GM23338 (cell line): ENCODE results near the gene CSNK2B. TPM values are rescaled to one million over a fixed set of nuclear protein-coding genes. Genes with fewer than 3 reads are reported as not detected.

Source experiments
- ATAC-seq: fragments of 200-7000 bp; cut with Tn5 transposase; 3 replicates; pipeline ENCODE4 v1.9.1; 2020
- DNase-seq: peaks from one replicate; pipeline ENCODE4 v3.0.0-alpha.2; 2015; ENCODE audit warnings: low spot score
- H2AFZ ChIP-seq: fragments of 200-600 bp; sonication (generic); 2 replicates; pipeline ENCODE4 v1.8.0; 2016; ENCODE audit warnings: antibody characterized with exemption, mild to moderate bottlenecking, moderate library complexity
- H3F3A ChIP-seq: fragments of 200-600 bp; sonication (generic); replicated peaks from 2 replicates; pipeline ENCODE4 v1.8.0; 2017; ENCODE audit warnings: antibody characterized with exemption, mixed run types, low read depth
- H3K27ac ChIP-seq: fragments of 200-600 bp; sonication (generic); 2 replicates; pipeline ENCODE4 v1.6.1; 2016; ENCODE audit warnings: low read depth
- H3K27me3 ChIP-seq: fragments of 200-600 bp; sonication (generic); 2 replicates; pipeline ENCODE4 v1.8.0; 2016; ENCODE audit warnings: mild to moderate bottlenecking, mixed run types, moderate library complexity; ENCODE audit not compliant: insufficient read depth
- H3K36me3 ChIP-seq: fragments of 200-600 bp; sonication (generic); 2 replicates; pipeline ENCODE4 v1.8.0; 2016; ENCODE audit warnings: mild to moderate bottlenecking; ENCODE audit not compliant: insufficient read depth
- H3K4me1 ChIP-seq: fragments of 200-600 bp; sonication (generic); 2 replicates; pipeline ENCODE4 v1.8.0; 2016; ENCODE audit warnings: mild to moderate bottlenecking, moderate library complexity; ENCODE audit not compliant: insufficient read depth
- H3K4me2 ChIP-seq: fragments of 200-600 bp; sonication (generic); 2 replicates; pipeline ENCODE4 v1.7.1; 2017; ENCODE audit warnings: mixed run types
- H3K4me3 ChIP-seq: fragments of 200-600 bp; sonication (generic); 2 replicates; pipeline ENCODE4 v1.6.1; 2016; ENCODE audit warnings: mixed run types
- H3K79me2 ChIP-seq: fragments of 200-600 bp; sonication (generic); replicated peaks from 2 replicates; pipeline ENCODE4 v1.8.0; 2017; ENCODE audit warnings: mild to moderate bottlenecking; ENCODE audit not compliant: insufficient read depth
- H3K9me2 ChIP-seq: fragments of 200-600 bp; sonication (generic); 2 replicates; pipeline ENCODE4 v1.8.0; 2017; ENCODE audit not compliant: insufficient read depth
- H4K20me1 ChIP-seq: fragments of 200-600 bp; sonication (generic); replicated peaks from 2 replicates; pipeline ENCODE4 v1.8.0; 2017; ENCODE audit warnings: mild to moderate bottlenecking; ENCODE audit not compliant: insufficient read depth
- H3K27ac Mint-ChIP-seq: 2 replicates; pipeline ENCODE4 v1.8.0; 2020; ENCODE audit warnings: inconsistent platforms, mild to moderate bottlenecking, moderate library complexity, mixed read lengths
- H3K27me3 Mint-ChIP-seq: 3 replicates; pipeline ENCODE4 v1.8.0; 2022; ENCODE audit warnings: low read depth, mild to moderate bottlenecking, moderate library complexity, mixed read lengths, inconsistent platforms; ENCODE audit not compliant: insufficient read depth, poor library complexity
- H3K36me3 Mint-ChIP-seq: 3 replicates; pipeline ENCODE4 v1.8.0; 2021; ENCODE audit warnings: low read depth, mild to moderate bottlenecking, inconsistent platforms, moderate library complexity, mixed read lengths
- H3K4me1 Mint-ChIP-seq: 3 replicates; pipeline ENCODE4 v1.8.0; 2020; ENCODE audit warnings: mild to moderate bottlenecking, inconsistent platforms, mixed read lengths
- H3K4me3 Mint-ChIP-seq: 3 replicates; pipeline ENCODE4 v1.8.0; 2021; ENCODE audit warnings: moderate library complexity, mild to moderate bottlenecking, inconsistent platforms, mixed read lengths
- H3K9me3 Mint-ChIP-seq: 3 replicates; pipeline ENCODE4 v1.8.0; 2020; ENCODE audit warnings: moderate library complexity, mild to moderate bottlenecking, inconsistent platforms, mixed read lengths
- CREB1 ChIP-seq: fragments of 250-450 bp; sonication (Bioruptor Pico); IDR thresholded peaks from 2 replicates; pipeline ENCODE4 v1.5.0; 2020; ENCODE audit warnings: low read depth, mild to moderate bottlenecking, moderate library complexity
- ETS1 ChIP-seq: IDR thresholded peaks from 2 replicates; pipeline ENCODE4 v1.6.1; 2016; ENCODE audit warnings: antibody characterized with exemption
- EZH2 ChIP-seq: fragments of 200-600 bp; sonication (generic); IDR thresholded peaks from one replicate; pipeline ENCODE4 v1.8.0; 2017; ENCODE audit warnings: antibody characterized with exemption, mild to moderate bottlenecking, low read depth; ENCODE audit not compliant: unreplicated experiment
- POLR2AphosphoS5 ChIP-seq: IDR thresholded peaks from 2 replicates; pipeline ENCODE4 v1.6.1; 2016; ENCODE audit warnings: antibody characterized with exemption, low read depth
- polyA plus RNA-seq: library from polyadenylated mRNA; unstranded; fragments of >200 nt; fragmentation: Nextera tagmentation; extraction: Ambion mirVana; gene quantifications from 2 replicates; pipeline ENCODE4 v1.2.1, GENCODE V29; 2016
- total RNA-seq: library from RNA; depleted of rRNA; stranded (reverse); fragments of >200 nt; shearing (Covaris generic); gene quantifications from 2 replicates; pipeline ENCODE4 v1.2.3, GENCODE V29; 2014
- TF ChIP-seq, protein P1 (sequence below), 2 experiments: fragments of 200-600 bp in 1 of 2; sonication (generic) in 1 of 2; conservative IDR thresholded peaks; 2 replicates each; pipeline versions ENCODE4 v1.5.1 to v1.6.1; 2016 to 2017; ENCODE audit warnings: antibody characterized with exemption in 2 of 2, low read depth in 2 of 2, mild to moderate bottlenecking in 2 of 2, moderate library complexity in 1 of 2
- TF ChIP-seq, protein P2 (sequence below): fragments of 250-450 bp; sonication (Bioruptor Pico); IDR thresholded peaks from 2 replicates; pipeline ENCODE4 v1.5.0; 2020; ENCODE audit warnings: mild to moderate bottlenecking, moderate library complexity

CSNK2B gene
- total and polyA plus RNA-seq, 2 experiments from 2014 or later = 260 to 271 TPM

DNA sequence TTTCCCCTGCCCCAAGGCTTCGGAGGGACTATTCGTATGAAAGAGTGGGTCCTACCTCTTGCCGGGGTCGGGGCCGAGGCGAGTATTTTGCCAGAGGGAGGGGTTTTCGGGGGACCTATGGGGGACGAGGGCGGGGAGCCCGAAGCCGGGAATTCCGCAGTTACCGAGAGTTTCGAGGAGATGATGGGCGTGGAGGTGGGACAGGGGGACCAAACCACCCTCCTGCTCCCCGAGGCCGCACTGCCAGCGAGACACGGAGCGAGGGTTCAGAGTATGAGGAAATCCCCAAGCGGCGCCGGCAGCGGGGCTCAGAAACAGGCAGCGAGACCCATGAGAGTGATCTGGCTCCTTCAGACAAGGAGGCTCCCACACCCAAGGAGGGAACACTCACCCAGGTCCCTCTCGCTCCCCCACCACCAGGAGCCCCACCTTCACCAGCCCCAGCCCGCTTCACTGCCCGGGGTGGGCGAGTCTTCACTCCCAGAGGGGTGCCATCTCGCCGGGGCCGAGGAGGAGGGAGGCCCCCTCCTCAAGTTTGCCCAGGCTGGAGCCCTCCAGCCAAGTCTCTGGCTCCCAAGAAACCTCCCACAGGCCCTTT, 34.1 kb upstream of the CSNK2B start:
- Mint-ChIP-seq H3K27me3 (peaks cover 3% of the 10 kb centered on the region), H3K4me3 (no peak overlapping the region), H3K27ac (no peak overlapping the region), H3K4me1 (no peaks in the 10 kb centered on the region), H3K9me3 (no peaks in the 10 kb centered on the region; the same call in 2 of the 3 replicates), H3K36me3 (peaks cover 99% of the 10 kb centered on the region)
- no peak overlapping the region for H3K4me3 ChIP-seq
- ATAC-seq (peak; percentile 10), DNase-seq (no peak)
- no peak overlapping the region for H3K4me2 ChIP-seq
- TF ChIP-seq, protein P1, sequence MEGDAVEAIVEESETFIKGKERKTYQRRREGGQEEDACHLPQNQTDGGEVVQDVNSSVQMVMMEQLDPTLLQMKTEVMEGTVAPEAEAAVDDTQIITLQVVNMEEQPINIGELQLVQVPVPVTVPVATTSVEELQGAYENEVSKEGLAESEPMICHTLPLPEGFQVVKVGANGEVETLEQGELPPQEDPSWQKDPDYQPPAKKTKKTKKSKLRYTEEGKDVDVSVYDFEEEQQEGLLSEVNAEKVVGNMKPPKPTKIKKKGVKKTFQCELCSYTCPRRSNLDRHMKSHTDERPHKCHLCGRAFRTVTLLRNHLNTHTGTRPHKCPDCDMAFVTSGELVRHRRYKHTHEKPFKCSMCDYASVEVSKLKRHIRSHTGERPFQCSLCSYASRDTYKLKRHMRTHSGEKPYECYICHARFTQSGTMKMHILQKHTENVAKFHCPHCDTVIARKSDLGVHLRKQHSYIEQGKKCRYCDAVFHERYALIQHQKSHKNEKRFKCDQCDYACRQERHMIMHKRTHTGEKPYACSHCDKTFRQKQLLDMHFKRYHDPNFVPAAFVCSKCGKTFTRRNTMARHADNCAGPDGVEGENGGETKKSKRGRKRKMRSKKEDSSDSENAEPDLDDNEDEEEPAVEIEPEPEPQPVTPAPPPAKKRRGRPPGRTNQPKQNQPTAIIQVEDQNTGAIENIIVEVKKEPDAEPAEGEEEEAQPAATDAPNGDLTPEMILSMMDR (conservative IDR thresholded peaks at IDR 0.05; ENCODE audit: low read depth in 2 of 2) = no peak
- TF ChIP-seq EZH2 = no peak
- no peak for TF ChIP-seq CREB1
- TF ChIP-seq ETS1 = no peak
- no peaks in the 10 kb centered on the region for H3K27me3 ChIP-seq
- H4K20me1 ChIP-seq = peaks cover 51% of the 10 kb centered on the region
- no peak overlapping the region for H3K27ac ChIP-seq
- H2AFZ ChIP-seq = no peak overlapping the region
- peaks cover 67% of the 10 kb centered on the region for H3F3A ChIP-seq
- no peaks in the 10 kb centered on the region for H3K4me1 ChIP-seq
- H3K9me2 ChIP-seq = no peaks in the 10 kb centered on the region
- peaks cover 78% of the 10 kb centered on the region for H3K36me3 ChIP-seq
- peaks cover 26% of the 10 kb centered on the region for H3K79me2 ChIP-seq

DNA sequence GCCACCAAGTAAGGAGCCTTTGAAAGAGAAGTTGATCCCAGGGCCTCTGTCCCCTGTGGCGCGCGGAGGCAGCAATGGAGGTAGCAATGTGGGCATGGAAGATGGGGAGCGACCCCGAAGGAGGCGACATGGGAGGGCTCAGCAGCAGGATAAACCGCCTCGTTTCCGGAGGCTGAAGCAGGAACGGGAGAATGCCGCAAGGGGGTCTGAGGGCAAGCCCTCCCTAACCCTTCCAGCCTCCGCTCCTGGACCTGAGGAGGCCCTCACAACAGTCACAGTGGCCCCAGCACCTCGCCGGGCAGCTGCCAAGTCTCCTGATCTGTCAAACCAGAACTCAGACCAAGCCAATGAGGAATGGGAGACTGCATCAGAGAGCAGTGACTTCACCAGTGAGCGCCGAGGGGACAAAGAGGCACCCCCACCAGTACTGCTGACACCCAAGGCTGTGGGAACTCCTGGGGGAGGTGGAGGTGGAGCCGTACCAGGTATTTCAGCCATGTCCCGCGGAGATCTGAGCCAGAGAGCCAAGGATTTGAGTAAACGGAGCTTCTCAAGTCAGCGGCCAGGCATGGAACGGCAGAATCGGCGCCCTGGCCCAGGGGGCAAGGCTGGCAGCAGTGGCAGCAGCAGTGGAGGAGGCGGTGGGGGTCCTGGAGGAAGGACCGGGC, 33.5 kb upstream of the CSNK2B start:
- TF ChIP-seq POLR2AphosphoS5 = peak; percentile 48; the same call in 1 of the 2 replicates
- TF ChIP-seq, protein P1 (conservative IDR thresholded peaks at IDR 0.05; ENCODE audit: low read depth in 2 of 2) = no peak
- TF ChIP-seq CREB1 = no peak
- no peak for TF ChIP-seq ETS1
- no peak for TF ChIP-seq EZH2
- TF ChIP-seq, protein P2, sequence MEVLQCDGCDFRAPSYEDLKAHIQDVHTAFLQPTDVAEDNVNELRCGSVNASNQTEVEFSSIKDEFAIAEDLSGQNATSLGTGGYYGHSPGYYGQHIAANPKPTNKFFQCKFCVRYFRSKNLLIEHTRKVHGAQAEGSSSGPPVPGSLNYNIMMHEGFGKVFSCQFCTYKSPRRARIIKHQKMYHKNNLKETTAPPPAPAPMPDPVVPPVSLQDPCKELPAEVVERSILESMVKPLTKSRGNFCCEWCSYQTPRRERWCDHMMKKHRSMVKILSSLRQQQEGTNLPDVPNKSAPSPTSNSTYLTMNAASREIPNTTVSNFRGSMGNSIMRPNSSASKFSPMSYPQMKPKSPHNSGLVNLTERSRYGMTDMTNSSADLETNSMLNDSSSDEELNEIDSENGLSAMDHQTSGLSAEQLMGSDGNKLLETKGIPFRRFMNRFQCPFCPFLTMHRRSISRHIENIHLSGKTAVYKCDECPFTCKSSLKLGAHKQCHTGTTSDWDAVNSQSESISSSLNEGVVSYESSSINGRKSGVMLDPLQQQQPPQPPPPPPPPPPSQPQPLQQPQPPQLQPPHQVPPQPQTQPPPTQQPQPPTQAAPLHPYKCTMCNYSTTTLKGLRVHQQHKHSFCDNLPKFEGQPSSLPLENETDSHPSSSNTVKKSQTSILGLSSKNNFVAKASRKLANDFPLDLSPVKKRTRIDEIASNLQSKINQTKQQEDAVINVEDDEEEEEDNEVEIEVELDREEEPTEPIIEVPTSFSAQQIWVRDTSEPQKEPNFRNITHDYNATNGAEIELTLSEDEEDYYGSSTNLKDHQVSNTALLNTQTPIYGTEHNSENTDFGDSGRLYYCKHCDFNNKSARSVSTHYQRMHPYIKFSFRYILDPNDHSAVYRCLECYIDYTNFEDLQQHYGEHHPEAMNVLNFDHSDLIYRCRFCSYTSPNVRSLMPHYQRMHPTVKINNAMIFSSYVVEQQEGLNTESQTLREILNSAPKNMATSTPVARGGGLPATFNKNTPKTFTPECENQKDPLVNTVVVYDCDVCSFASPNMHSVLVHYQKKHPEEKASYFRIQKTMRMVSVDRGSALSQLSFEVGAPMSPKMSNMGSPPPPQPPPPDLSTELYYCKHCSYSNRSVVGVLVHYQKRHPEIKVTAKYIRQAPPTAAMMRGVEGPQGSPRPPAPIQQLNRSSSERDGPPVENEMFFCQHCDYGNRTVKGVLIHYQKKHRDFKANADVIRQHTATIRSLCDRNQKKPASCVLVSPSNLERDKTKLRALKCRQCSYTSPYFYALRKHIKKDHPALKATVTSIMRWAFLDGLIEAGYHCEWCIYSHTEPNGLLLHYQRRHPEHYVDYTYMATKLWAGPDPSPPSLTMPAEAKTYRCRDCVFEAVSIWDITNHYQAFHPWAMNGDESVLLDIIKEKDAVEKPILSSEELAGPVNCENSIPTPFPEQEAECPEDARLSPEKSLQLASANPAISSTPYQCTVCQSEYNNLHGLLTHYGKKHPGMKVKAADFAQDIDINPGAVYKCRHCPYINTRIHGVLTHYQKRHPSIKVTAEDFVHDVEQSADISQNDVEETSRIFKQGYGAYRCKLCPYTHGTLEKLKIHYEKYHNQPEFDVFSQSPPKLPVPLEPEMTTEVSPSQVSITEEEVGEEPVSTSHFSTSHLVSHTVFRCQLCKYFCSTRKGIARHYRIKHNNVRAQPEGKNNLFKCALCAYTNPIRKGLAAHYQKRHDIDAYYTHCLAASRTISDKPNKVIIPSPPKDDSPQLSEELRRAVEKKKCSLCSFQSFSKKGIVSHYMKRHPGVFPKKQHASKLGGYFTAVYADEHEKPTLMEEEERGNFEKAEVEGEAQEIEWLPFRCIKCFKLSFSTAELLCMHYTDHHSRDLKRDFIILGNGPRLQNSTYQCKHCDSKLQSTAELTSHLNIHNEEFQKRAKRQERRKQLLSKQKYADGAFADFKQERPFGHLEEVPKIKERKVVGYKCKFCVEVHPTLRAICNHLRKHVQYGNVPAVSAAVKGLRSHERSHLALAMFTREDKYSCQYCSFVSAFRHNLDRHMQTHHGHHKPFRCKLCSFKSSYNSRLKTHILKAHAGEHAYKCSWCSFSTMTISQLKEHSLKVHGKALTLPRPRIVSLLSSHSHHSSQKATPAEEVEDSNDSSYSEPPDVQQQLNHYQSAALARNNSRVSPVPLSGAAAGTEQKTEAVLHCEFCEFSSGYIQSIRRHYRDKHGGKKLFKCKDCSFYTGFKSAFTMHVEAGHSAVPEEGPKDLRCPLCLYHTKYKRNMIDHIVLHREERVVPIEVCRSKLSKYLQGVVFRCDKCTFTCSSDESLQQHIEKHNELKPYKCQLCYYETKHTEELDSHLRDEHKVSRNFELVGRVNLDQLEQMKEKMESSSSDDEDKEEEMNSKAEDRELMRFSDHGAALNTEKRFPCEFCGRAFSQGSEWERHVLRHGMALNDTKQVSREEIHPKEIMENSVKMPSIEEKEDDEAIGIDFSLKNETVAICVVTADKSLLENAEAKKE = no peak
- Histone ChIP-seq H3K36me3 (peaks cover 78% of the 10 kb centered on the region), H3K4me3 (no peak overlapping the region), H3K4me2 (no peak overlapping the region), H3K4me1 (no peaks in the 10 kb centered on the region), H2AFZ (no peak overlapping the region), H3K27ac (peak overlapping the region; percentile 66; the same call in 1 of the 2 replicates), H3K9me2 (no peaks in the 10 kb centered on the region), H3K27me3 (no peaks in the 10 kb centered on the region), H4K20me1 (peaks cover 46% of the 10 kb centered on the region), H3F3A (peaks cover 73% of the 10 kb centered on the region), H3K79me2 (peaks cover 26% of the 10 kb centered on the region)
- no peak overlapping the region for H3K27ac Mint-ChIP-seq
- no peaks in the 10 kb centered on the region for H3K4me1 Mint-ChIP-seq
- DNase-seq = no peak
- no peak for ATAC-seq
- H3K27me3 Mint-ChIP-seq = peaks cover 4% of the 10 kb centered on the region
- H3K9me3 Mint-ChIP-seq = no peaks in the 10 kb centered on the region; the same call in 2 of the 3 replicates
- peaks cover 99% of the 10 kb centered on the region for H3K36me3 Mint-ChIP-seq
- H3K4me3 Mint-ChIP-seq = no peak overlapping the region; the same call in 2 of the 3 replicates
